ENCODE measurements around the gene ARPC1B. TPM values are rescaled to one million over a fixed set of nuclear protein-coding genes. Genes with fewer than 3 reads are reported as not detected.
"Not testable (repeated sequence)": the region's sequence is repeated elsewhere in the genome, so short reads cannot be mapped to it uniquely, and the experiment has no call there.

Gene ARPC1B
- polyA plus RNA-seq, 1 experiment = 642 TPM

DNA sequence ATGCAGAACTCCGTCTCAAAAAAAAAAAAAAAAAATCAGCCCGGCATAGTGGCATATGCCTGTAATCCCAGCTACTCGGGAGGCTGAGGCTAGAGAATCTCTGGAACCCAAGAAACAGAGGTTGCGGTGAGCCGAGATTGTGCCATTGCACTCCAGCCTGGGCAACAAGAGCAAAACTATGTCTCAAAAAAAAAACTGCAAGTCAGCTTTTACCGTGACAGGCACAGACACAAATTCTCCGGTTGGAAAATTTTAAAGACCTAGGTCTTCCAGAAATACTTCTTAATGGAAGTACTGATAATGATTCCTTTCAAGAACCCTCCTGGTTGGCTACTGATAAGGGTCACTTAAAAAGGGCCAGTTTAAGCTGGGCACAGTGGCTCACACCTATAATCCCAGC lies 19.4 kb upstream of the ARPC1B start:
- Histone ChIP-seq H3K36me3 (ENCODE audit: control insufficient read depth, insufficient read depth, low read length) (peaks cover 33% of the 10 kb centered on the region), H3K4me3 (ENCODE audit: low read depth, low read length) (no peak overlapping the region), H3K27me3 (ENCODE audit: control insufficient read depth, insufficient read depth, low read length) (no peaks in the 10 kb centered on the region)
- TF ChIP-seq, protein P1, sequence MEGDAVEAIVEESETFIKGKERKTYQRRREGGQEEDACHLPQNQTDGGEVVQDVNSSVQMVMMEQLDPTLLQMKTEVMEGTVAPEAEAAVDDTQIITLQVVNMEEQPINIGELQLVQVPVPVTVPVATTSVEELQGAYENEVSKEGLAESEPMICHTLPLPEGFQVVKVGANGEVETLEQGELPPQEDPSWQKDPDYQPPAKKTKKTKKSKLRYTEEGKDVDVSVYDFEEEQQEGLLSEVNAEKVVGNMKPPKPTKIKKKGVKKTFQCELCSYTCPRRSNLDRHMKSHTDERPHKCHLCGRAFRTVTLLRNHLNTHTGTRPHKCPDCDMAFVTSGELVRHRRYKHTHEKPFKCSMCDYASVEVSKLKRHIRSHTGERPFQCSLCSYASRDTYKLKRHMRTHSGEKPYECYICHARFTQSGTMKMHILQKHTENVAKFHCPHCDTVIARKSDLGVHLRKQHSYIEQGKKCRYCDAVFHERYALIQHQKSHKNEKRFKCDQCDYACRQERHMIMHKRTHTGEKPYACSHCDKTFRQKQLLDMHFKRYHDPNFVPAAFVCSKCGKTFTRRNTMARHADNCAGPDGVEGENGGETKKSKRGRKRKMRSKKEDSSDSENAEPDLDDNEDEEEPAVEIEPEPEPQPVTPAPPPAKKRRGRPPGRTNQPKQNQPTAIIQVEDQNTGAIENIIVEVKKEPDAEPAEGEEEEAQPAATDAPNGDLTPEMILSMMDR (IDR thresholded peaks at IDR 0.05; ENCODE audit: insufficient read depth, low read depth, low read length) = no peak
- ChIA-PET CTCF (interaction anchor here (0.6 kb wide), 2 partner anchors 60 to 325 kb away, joined by 3 read pairs; no protein-coding TSS in a partner anchor), POLR2A (no interaction called here)
- DNase-seq (ENCODE audit: low read depth) = no peak

DNA sequence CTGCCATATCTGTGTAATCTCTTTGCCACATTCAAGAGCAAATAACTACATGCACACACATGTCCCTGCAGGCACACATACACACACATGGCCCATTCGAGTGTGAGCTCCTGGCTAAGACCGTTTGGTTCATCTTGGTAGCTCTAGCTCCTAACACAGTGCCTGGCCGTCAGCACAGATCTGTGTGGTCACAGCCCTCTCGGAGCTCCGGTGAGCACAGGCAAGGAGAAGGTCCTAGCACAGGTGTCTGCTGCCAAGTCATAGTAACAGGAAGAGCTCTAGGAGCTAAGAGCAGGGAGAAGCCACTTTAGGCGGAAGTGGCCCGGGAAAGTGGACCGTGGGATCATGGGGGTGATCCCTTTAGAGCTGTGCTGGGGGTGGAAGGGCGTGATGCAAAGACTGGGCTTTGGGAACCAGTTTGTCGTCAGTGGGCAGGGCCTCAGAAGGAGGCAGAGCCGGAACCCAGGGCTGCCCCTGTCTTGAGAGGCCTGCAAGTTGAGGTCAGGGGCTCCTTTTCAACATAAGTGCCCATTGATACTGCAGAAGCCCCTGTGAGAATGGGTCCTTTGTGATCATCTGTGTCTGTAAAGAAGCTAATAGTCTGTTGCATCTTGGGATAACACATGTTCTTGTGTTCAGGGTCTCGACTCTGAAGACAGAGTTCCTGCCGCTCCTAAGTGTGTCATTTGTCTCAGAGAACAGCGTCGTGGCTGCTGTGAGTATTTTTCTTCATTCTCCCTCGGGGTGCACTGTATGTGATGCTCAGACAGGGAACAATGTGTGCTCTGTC lies 16.6 kb upstream of the ARPC1B start:
- ChIA-PET CTCF (interaction anchor here (0.6 to 1.4 kb wide), 3 partner anchors 10 to 18 kb away, joined by 3 read pairs; no protein-coding TSS in a partner anchor), POLR2A (interaction anchor here (0.6 kb wide), 1 partner anchor 29 kb away, joined by 3 read pairs; no protein-coding TSS in a partner anchor)
- DNase-seq (ENCODE audit: low read depth) = no peak
- no peak overlapping the region for H3K4me3 ChIP-seq (ENCODE audit: low read depth, low read length)
- peaks cover 24% of the 10 kb centered on the region for H3K36me3 ChIP-seq (ENCODE audit: control insufficient read depth, insufficient read depth, low read length)
- no peaks in the 10 kb centered on the region for H3K27me3 ChIP-seq (ENCODE audit: control insufficient read depth, insufficient read depth, low read length)
- TF ChIP-seq, protein P1 (IDR thresholded peaks at IDR 0.05; ENCODE audit: insufficient read depth, low read depth, low read length) = no peak

DNA sequence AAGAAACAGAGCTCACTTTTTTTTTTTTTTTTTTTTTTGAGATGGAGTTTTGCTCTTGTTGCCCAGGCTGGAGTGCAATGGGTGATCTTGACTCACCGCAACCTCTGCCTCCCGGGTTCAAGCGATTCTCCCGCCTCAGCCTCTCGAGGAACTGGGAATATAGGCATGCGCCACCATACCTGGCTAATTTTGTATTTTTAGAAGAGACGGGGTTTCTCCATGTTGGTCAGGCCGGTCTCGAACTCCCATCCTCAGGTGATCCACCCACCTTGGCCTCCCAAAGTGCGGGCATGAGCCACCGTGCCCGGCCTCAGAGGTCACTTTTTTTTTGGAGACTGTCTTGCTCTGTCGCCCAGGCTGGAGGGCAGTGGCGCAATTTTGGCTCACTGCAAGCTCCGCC lies 16.0 kb upstream of the ARPC1B start:
- H3K27me3 ChIP-seq (ENCODE audit: control insufficient read depth, insufficient read depth, low read length); H3K4me3 ChIP-seq (ENCODE audit: low read depth, low read length); DNase-seq (ENCODE audit: low read depth); POLR2A ChIA-PET: not testable (repeated sequence)
- CTCF ChIA-PET = interaction anchor here (1.4 kb wide), 1 partner anchor 10 kb away, joined by 3 read pairs; no protein-coding TSS in a partner anchor
- peaks cover 24% of the 10 kb centered on the region for H3K36me3 ChIP-seq (ENCODE audit: control insufficient read depth, insufficient read depth, low read length)

DNA sequence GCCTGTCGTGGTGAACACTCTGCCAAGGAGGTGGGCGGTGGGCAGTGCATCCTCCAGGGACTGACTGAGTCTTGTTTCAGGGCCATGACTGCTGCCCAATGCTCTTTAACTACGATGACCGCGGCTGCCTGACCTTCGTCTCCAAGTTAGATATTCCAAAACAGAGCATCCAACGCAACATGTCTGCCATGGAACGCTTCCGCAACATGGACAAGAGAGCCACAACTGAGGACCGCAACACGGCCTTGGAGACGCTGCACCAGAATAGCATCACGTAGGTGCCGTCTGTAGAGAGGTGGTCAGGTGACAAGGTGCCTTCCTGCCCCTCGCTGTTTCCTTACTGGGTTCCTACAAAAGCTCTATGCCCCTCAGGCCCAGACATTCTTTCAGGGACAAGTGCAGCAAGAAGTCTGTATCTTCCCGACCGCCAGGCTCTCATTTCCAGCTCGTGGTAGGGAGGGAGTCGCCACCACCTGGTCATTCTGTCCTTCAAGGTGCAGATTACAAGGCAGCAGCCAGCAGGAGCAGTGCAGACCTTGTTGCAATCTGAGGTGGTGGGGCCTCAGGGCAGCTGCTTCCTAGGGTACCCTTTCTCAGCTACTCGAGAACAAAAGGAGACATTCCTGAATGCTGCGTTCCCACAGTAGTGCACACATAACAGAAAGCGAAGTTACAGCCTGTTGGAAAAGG lies 14.9 kb upstream of the ARPC1B start:
- ChIA-PET POLR2A (no interaction called here), CTCF (interaction anchor here (0.6 to 1.5 kb wide), 2 partner anchors 58 to 239 kb away, joined by 3 to 4 read pairs; no protein-coding TSS in a partner anchor)
- TF ChIP-seq, protein P1 (IDR thresholded peaks at IDR 0.05; ENCODE audit: insufficient read depth, low read depth, low read length) = no peak
- no peak for DNase-seq (ENCODE audit: low read depth)
- Histone ChIP-seq H3K4me3 (ENCODE audit: low read depth, low read length) (no peak overlapping the region), H3K36me3 (ENCODE audit: control insufficient read depth, insufficient read depth, low read length) (peaks cover 21% of the 10 kb centered on the region), H3K27me3 (ENCODE audit: control insufficient read depth, insufficient read depth, low read length) (no peaks in the 10 kb centered on the region)

DNA sequence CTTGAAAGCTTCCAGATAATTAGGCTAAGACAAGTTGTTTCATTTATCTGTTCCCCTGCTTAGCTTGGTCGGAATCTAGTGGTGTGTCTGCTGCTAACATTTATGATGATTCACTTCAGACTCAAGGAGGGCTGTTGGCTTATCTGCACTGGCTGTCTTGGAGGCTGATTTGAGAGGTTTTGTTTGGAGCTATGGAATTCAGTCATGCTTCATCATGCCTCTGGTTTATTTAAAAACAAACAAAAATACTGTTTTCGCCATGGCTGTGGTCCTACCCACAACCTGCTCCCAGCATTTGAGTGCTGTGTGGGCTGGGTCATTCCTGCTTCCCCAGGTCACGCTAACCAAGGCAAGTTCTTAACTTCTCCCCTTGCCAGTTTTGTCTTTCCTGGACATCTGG lies 11.7 kb upstream of the ARPC1B start:
- H3K36me3 ChIP-seq (ENCODE audit: control insufficient read depth, insufficient read depth, low read length) = peaks cover 33% of the 10 kb centered on the region
- ChIA-PET POLR2A (no interaction called here), CTCF (interaction anchor here (0.9 to 1.3 kb wide), 5 partner anchors 13 to 53 kb away, joined by 3 to 4 read pairs (median 3); no protein-coding TSS in a partner anchor)
- no peak overlapping the region for H3K4me3 ChIP-seq (ENCODE audit: low read depth, low read length)
- H3K27me3 ChIP-seq (ENCODE audit: control insufficient read depth, insufficient read depth, low read length) = no peaks in the 10 kb centered on the region
- TF ChIP-seq, protein P1 (IDR thresholded peaks at IDR 0.05; ENCODE audit: insufficient read depth, low read depth, low read length) = no peak
- DNase-seq (ENCODE audit: low read depth) = peak; percentile 87

Measured in BJ (cell line).